ENCODE results near the gene NDUFB7. TPM values are rescaled to one million over a fixed set of nuclear protein-coding genes. Genes with fewer than 3 reads are reported as not detected.

NDUFB7 gene
- total and polyA plus RNA-seq, 2 of the 8 experiments (the other 6 are each of a cell fraction or from before 2014, with no cell fraction given), result 151 to 740 TPM

DNA sequence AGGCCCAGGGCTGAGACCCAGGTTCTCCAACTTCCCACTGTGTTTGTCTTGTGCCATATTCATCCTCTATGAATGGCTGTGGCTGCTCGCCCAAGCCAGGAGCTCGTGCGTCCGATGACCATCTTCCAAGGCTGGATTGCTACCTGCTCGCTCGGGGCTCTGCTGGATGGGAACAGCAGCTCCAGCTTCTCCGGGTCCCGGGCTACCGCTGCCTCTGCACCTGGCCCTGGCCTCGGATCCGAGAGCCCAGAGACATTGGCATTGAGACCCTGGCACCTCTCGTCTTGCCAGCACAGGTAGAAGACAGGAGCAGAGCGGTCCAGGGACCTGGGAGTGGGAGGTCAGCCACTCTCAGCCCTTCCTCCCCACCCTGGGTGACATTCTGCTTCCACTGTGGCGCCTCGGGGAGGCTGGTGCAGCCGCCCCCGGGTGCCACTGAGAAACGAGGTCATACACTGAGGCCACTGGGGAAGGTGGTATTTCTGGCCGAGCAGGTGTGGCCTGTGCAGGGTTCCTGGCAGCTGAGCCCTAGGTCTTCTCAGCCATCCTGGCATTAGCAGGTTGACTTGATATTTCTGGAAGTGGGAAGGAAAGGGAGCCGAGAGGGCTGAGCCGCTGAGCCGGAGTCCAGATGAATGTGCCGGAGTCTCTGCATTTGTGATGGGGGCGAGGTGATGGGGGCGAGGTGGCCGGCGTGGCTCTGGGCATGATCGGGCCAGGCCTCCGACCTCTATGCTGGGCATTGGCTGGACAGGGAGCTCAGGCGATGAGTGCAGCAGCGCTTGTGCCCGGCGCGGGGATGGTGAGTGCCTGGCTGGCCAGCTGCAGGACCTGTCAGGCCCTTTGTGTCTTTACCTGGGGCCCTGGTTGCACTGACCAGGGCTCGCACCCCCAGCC lies 18.6 kb downstream of the NDUFB7 start (continued):
- TF ChIP-seq, protein P1, sequence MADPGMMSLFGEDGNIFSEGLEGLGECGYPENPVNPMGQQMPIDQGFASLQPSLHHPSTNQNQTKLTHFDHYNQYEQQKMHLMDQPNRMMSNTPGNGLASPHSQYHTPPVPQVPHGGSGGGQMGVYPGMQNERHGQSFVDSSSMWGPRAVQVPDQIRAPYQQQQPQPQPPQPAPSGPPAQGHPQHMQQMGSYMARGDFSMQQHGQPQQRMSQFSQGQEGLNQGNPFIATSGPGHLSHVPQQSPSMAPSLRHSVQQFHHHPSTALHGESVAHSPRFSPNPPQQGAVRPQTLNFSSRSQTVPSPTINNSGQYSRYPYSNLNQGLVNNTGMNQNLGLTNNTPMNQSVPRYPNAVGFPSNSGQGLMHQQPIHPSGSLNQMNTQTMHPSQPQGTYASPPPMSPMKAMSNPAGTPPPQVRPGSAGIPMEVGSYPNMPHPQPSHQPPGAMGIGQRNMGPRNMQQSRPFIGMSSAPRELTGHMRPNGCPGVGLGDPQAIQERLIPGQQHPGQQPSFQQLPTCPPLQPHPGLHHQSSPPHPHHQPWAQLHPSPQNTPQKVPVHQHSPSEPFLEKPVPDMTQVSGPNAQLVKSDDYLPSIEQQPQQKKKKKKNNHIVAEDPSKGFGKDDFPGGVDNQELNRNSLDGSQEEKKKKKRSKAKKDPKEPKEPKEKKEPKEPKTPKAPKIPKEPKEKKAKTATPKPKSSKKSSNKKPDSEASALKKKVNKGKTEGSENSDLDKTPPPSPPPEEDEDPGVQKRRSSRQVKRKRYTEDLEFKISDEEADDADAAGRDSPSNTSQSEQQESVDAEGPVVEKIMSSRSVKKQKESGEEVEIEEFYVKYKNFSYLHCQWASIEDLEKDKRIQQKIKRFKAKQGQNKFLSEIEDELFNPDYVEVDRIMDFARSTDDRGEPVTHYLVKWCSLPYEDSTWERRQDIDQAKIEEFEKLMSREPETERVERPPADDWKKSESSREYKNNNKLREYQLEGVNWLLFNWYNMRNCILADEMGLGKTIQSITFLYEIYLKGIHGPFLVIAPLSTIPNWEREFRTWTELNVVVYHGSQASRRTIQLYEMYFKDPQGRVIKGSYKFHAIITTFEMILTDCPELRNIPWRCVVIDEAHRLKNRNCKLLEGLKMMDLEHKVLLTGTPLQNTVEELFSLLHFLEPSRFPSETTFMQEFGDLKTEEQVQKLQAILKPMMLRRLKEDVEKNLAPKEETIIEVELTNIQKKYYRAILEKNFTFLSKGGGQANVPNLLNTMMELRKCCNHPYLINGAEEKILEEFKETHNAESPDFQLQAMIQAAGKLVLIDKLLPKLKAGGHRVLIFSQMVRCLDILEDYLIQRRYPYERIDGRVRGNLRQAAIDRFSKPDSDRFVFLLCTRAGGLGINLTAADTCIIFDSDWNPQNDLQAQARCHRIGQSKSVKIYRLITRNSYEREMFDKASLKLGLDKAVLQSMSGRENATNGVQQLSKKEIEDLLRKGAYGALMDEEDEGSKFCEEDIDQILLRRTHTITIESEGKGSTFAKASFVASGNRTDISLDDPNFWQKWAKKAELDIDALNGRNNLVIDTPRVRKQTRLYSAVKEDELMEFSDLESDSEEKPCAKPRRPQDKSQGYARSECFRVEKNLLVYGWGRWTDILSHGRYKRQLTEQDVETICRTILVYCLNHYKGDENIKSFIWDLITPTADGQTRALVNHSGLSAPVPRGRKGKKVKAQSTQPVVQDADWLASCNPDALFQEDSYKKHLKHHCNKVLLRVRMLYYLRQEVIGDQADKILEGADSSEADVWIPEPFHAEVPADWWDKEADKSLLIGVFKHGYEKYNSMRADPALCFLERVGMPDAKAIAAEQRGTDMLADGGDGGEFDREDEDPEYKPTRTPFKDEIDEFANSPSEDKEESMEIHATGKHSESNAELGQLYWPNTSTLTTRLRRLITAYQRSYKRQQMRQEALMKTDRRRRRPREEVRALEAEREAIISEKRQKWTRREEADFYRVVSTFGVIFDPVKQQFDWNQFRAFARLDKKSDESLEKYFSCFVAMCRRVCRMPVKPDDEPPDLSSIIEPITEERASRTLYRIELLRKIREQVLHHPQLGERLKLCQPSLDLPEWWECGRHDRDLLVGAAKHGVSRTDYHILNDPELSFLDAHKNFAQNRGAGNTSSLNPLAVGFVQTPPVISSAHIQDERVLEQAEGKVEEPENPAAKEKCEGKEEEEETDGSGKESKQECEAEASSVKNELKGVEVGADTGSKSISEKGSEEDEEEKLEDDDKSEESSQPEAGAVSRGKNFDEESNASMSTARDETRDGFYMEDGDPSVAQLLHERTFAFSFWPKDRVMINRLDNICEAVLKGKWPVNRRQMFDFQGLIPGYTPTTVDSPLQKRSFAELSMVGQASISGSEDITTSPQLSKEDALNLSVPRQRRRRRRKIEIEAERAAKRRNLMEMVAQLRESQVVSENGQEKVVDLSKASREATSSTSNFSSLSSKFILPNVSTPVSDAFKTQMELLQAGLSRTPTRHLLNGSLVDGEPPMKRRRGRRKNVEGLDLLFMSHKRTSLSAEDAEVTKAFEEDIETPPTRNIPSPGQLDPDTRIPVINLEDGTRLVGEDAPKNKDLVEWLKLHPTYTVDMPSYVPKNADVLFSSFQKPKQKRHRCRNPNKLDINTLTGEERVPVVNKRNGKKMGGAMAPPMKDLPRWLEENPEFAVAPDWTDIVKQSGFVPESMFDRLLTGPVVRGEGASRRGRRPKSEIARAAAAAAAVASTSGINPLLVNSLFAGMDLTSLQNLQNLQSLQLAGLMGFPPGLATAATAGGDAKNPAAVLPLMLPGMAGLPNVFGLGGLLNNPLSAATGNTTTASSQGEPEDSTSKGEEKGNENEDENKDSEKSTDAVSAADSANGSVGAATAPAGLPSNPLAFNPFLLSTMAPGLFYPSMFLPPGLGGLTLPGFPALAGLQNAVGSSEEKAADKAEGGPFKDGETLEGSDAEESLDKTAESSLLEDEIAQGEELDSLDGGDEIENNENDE (IDR thresholded peaks at IDR 0.05; ENCODE audit: insufficient replicate concordance, low read length), result no peak
- TF ChIP-seq, protein P2, sequence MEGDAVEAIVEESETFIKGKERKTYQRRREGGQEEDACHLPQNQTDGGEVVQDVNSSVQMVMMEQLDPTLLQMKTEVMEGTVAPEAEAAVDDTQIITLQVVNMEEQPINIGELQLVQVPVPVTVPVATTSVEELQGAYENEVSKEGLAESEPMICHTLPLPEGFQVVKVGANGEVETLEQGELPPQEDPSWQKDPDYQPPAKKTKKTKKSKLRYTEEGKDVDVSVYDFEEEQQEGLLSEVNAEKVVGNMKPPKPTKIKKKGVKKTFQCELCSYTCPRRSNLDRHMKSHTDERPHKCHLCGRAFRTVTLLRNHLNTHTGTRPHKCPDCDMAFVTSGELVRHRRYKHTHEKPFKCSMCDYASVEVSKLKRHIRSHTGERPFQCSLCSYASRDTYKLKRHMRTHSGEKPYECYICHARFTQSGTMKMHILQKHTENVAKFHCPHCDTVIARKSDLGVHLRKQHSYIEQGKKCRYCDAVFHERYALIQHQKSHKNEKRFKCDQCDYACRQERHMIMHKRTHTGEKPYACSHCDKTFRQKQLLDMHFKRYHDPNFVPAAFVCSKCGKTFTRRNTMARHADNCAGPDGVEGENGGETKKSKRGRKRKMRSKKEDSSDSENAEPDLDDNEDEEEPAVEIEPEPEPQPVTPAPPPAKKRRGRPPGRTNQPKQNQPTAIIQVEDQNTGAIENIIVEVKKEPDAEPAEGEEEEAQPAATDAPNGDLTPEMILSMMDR (IDR thresholded peaks at IDR 0.05; ENCODE audit: control extremely low read depth in 1 of 3, insufficient read depth in 1 of 3, low read depth in 1 of 3, low read length in 3 of 3), result no peak
- no peak for TF ChIP-seq BCL11A (IDR thresholded peaks at IDR 0.05; ENCODE audit: low read depth in 2 of 2, low read length in 2 of 2)

Data from H1 (cell line).